ENCODE results near the gene XAB2.
"Not testable (repeated sequence)": the region's sequence is repeated elsewhere in the genome, so short reads cannot be mapped to it uniquely, and the experiment has no call there.

XAB2 gene

DNA sequence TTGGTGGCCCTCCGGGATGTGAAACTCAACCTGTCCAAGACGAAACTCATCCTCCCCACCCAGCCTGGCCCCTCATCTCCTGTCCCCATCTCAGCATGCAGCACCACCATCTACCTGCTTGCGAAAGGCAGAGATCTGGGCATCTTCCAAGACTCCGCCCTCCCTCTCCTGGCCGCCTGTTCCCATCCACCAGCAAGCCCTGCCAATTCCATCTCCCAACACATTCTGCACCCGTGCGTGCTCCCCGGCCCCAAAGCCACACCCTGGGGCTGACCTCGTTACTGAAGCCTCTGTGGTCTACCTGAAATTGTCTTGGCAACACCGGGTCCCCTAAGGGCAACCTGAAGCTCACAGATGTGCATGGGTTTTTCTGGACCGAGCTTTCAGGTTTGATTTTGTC, 46.9 kb downstream of the XAB2 start:
- in situ Hi-C loops (cut with HindIII; ENCODE audit: low sequenced_read_pairs): loop anchor here (10.0 kb wide), 1 partner anchor 232 kb away; no protein-coding TSS in a partner anchor

- in situ Hi-C loops (cut with HindIII; ENCODE audit: low sequenced_read_pairs): no loop called here
Observed at GRCh38 chr19:7579182-7579581, 50.2 kb downstream of the XAB2 start.

GRCh38 chr19:7578127-7578526, 51.2 kb downstream of the XAB2 start:
- in situ Hi-C loops (cut with HindIII; ENCODE audit: low sequenced_read_pairs): no loop called here

DNA sequence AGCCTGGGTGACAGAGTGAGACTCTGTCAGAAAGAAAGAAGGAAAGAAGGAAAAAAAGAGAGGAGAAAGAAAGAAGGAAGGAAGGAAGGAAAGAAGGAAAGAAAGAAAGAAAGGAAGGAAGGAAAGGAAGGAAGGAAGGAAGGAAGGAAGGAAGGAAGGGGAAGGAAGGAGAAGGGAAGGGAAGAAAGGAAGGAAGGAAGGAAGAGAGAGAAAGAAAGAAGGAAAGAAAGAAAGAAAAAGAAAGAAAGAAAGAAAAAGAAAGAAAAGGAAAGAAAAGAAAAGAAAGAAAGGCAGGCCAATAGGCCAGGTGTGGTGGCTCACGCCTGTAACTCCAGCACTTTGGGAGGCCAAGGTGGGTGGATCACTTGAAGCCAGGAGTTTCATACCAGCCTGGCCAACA, 51.9 kb downstream of the XAB2 start:
- in situ Hi-C loops (cut with HindIII; ENCODE audit: low sequenced_read_pairs): not testable (repeated sequence)

- in situ Hi-C loops (cut with HindIII; ENCODE audit: low sequenced_read_pairs): no loop called here
Observed at GRCh38 chr19:7575434-7576040, 53.8 kb downstream of the XAB2 start.

DNA sequence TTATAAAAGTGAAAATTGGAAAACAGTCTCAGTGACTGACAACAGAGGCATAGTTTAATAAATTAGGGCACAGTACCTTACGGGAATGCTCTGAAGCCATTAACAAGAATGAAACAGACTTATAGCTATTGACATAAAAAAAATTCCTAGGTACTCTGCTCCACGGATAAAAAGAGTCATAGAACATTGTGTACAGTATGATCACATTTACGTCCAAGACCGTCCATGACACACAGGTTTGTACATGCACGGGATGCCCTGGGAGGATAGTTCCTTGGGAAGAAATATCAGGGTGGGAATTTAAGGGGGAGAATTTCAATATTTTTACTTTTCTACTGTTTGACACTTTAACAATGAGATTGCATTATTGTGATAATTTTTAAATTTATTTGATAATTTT, 58.6 kb downstream of the XAB2 start:
- in situ Hi-C loops (cut with HindIII; ENCODE audit: low sequenced_read_pairs): no loop called here

Data from endothelial cell of hepatic sinusoid (primary cell).